A375 (cell line): ENCODE measurements around the gene NRP1. TPM values are rescaled to one million over a fixed set of nuclear protein-coding genes. Genes with fewer than 3 reads are reported as not detected.

ENCODE experiments used
- small RNA-seq: library from RNA; depleted of rRNA; stranded (forward); fragments of <200 nt; gene quantifications from one replicate; pipeline ENCODE3, GENCODE V24; 2014
- total RNA-seq: library from RNA; depleted of rRNA; stranded (reverse); fragments of >200 nt; shearing (Covaris generic); gene quantifications from 2 replicates; pipeline ENCODE4 v1.2.3, GENCODE V29; 2014; rRNA removed

The NRP1 gene
- total RNA-seq: 112 and 118 TPM in 2 replicates

GRCh38 chr10:33334153-33334804 is at the start of gene NRP1:
NRP1 (minus strand) TSS chr10:33334667; CDS start chr10:33334382, 285 bp downstream.

Small RNA genes within 50 kb of the gene (small RNA-seq; reads per million reads assigned to genes)
- gene AL353600.1 (not detected), gene RN7SL398P (not detected)
